BJ (cell line): Measurements from ENCODE around the gene BCKDHB. TPM values are rescaled to one million over a fixed set of nuclear protein-coding genes. Genes with fewer than 3 reads are reported as not detected.
"Not testable (repeated sequence)": the region's sequence is repeated elsewhere in the genome, so short reads cannot be mapped to it uniquely, and the experiment has no call there.

Source experiments
- CTCF ChIA-PET: fragments of 350-600 bp; formaldehyde crosslinking; extraction: SDS; loops from one replicate; lab custom pipeline; 2021; ENCODE audit warnings: antibody characterized with exemption, inconsistent platforms; lab: Yijun Ruan, JAX
- POLR2A ChIA-PET: fragments of 300-600 bp; sonication (Branson Sonifier 250); formaldehyde crosslinking; extraction: SDS; loops from one replicate; lab custom pipeline; 2021; ENCODE audit warnings: antibody characterized with exemption; lab: Charles Lee
- DNase-seq: peaks from one replicate; pipeline ENCODE4 v3.0.0-alpha.2; 2011; ENCODE audit warnings: low read depth
- H3K27me3 ChIP-seq: 2 replicates; pipeline ENCODE4 v1.6.0; 2011; ENCODE audit warnings: low read length; ENCODE audit not compliant: control insufficient read depth, insufficient read depth
- H3K36me3 ChIP-seq: 2 replicates; pipeline ENCODE4 v1.5.1; 2011; ENCODE audit warnings: low read length; ENCODE audit not compliant: control insufficient read depth, insufficient read depth
- H3K4me3 ChIP-seq: 2 replicates; pipeline ENCODE4 v1.5.1; 2011; ENCODE audit warnings: low read depth, mild to moderate bottlenecking, control low read depth, low read length
- CTCF ChIP-seq: IDR thresholded peaks from 2 replicates; pipeline ENCODE4 v1.5.1; 2011; ENCODE audit warnings: low read depth, mild to moderate bottlenecking, control low read depth, inconsistent platforms, low read length, moderate library complexity; ENCODE audit not compliant: insufficient read depth
- polyA plus RNA-seq: library from polyadenylated mRNA; depleted of rRNA; stranded (reverse); fragments of >200 nt; gene quantifications from 2 replicates; pipeline ENCODE4 v1.2.3, GENCODE V29; 2011

The BCKDHB gene
- polyA plus RNA-seq, 1 experiment = 8.0 TPM

- no peak for TF ChIP-seq CTCF
- ChIA-PET POLR2A (no interaction called here), CTCF (no interaction called here)
- Histone ChIP-seq H3K36me3 (no peaks in the 10 kb centered on the region), H3K4me3 (no peak overlapping the region), H3K27me3 (no peaks in the 10 kb centered on the region)
- DNase-seq = no peak
These were observed 103.0 kb downstream of the BCKDHB start for GRCh38 chr6:80209430-80209829.

DNA sequence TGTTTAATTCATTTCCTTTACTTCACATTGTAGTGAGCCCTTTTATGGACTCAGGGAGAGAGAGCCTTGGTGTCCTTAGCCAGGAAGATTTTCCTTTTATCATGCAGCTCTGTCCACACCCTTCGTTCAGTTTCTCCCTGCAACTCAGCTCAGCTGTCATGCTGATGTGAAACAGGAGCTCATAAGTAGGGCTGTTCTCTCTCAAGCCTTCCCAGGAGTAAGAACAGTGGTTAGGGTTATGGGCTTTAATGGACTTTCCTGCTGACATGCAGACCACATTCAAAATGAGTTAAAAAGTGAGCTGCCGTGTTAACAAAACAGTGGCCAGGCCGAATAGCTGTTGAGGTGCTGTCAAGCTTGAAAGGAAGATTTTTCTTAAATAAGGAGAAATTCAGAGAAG, 104.1 kb downstream of the BCKDHB start:
- TF ChIP-seq CTCF = no peak
- no peak for DNase-seq
- ChIA-PET POLR2A (no interaction called here), CTCF (no interaction called here)
- no peaks in the 10 kb centered on the region for H3K36me3 ChIP-seq
- no peak overlapping the region for H3K4me3 ChIP-seq
- H3K27me3 ChIP-seq = no peaks in the 10 kb centered on the region

GRCh38 chr6:80211286-80211685, 104.8 kb downstream of the BCKDHB start:
- Histone ChIP-seq H3K4me3 (no peak overlapping the region), H3K36me3 (no peaks in the 10 kb centered on the region), H3K27me3 (no peaks in the 10 kb centered on the region)
- DNase-seq = no peak
- no peak for TF ChIP-seq CTCF
- ChIA-PET CTCF (no interaction called here), POLR2A (no interaction called here)

DNA sequence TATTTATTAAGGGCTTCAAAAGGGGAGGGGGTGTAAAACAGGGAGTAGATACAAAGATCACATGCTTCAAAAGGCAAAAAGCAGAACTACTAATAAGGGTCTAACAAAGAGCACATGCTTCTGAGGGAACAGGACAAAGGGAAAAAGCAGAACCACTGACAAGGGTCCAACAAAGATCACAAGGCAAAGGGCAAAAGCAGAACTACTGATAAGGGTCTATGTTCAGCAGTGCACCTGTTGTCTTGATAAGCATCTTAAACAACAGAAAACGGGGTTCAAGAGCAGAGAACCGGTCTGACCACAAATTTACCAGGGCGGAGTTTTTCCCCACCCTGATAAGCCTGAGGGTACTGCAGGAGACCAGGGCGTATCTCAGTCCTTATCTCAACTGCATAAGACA, 105.4 kb downstream of the BCKDHB start:
- DNase-seq, POLR2A ChIA-PET, H3K4me3 ChIP-seq, H3K36me3 ChIP-seq, H3K27me3 ChIP-seq: not testable (repeated sequence)
- CTCF ChIA-PET = interaction anchor here (0.8 kb wide), 1 partner anchor 18 kb away, joined by 3 read pairs; no protein-coding TSS in a partner anchor

- Histone ChIP-seq H3K36me3 (no peaks in the 10 kb centered on the region), H3K4me3 (no peak overlapping the region), H3K27me3 (no peaks in the 10 kb centered on the region)
- TF ChIP-seq CTCF = peak; percentile 81
- CTCF ChIA-PET = interaction anchor here (0.6 to 2.3 kb wide), 27 partner anchors 9 to 1539 kb away, joined by 3 to 18 read pairs (median 3); no protein-coding TSS in a partner anchor
- DNase-seq = no peak
- POLR2A ChIA-PET = interaction anchor here (0.6 kb wide), 2 partner anchors 9 to 120 kb away, joined by 4 read pairs; no protein-coding TSS in a partner anchor
These were observed 108.1 kb downstream of the BCKDHB start for GRCh38 chr6:80214436-80215022.
